ENCODE results near the gene METAP1D.

Gene METAP1D

DNA sequence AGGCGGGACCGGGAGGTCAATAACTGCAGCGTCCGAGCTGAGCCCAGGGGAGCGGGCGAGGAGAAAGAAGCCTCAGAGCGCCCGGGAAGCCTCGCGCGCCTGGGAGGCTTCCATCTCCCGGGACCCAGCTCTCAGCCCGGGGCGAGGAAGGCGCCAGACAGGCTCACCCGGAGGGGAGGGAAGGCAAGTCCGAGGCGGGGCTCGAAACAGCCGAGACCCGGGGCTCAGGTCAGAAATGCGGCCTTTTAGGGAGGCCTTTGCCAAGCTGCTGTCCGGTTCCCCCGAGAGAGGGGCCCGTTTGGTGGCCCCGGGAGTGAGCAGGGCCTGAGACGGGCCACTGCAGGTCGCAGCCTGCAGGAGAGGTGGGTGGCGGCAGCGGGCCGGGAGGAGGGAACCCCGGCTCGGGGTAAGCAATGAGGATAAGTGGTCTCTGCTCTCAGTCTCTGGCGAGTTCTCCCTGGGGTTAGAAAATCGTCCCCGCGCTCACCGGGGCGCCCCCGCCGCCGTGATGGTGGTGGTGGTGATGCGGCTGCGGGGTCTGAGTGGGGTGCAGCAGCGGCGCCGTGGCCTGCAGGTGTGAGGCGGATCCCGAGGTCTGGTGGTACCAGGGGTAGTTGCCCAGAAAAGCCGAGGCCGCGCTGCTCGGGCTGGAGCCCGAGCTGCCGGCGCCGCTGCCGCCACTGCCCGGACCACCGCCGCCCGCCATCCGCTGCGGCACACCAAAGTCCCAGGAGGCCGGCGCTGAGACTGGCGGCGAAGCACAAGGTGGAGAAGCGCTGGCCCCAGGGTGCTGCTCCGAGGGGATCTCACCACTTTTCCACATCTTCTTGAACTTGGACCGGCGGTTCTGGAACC lies 100.6 kb downstream of the METAP1D start:
- Histone ChIP-seq H3K36me3 (no peaks in the 10 kb centered on the region), H3K4me3 (peak overlapping the region; percentile 45), H3K27ac (no peak overlapping the region), H3K9ac (no peak overlapping the region), H3K4me2 (peak overlapping the region; percentile 98), H4K20me1 (peaks cover 96% of the 10 kb centered on the region), H3K9me3 (no peaks in the 10 kb centered on the region), H3K27me3 (peaks cover 100% of the 10 kb centered on the region), H3K4me1 (peaks cover 57% of the 10 kb centered on the region)
- no peak for TF ChIP-seq Cebpa-rat (IDR thresholded peaks at IDR 0.05)

DNA sequence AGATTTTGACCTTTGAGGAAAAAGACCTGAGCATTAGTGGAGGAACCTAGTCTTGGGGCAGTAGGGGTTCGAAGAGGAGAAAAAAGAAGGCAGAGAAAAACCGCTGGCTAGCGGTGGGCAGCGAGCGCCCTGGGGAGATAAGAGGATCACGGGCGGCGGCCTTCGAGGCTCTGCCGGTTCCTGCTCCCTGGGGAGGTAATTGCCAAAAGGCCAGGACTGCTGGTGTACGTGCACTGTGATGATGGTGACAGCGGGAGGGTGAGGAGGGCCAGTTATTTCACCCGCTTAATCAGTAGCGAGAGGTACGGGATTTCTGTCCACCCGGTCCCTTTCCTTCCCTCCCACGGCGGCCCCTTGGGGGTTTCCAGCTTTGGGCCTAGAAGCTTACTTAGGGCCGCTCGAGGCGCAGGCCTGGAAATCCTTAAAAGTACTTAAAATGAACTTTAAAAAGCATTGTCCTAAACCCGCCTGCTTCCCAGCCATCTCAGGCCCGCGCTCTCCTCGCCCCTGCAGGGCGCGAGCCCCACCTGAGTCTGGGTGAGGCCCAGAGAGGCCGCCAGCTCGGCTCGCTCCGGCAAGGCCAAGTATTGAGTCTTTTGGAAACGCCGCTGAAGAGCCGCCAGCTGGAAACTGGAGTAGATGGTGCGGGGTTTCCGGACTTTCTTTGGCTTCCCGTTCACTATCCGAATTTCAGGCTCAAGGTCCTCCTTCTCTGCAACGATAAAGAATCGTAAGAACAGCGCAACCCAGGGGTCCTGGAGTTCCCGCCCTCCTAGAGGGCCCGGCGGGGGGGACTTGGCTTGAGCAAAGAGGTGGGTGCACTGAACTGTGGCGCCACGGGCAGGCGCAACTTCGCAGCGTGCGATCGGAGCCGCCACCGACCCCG lies 101.4 kb downstream of the METAP1D start:
- Histone ChIP-seq H3K4me1 (peaks cover 53% of the 10 kb centered on the region), H3K9me3 (no peaks in the 10 kb centered on the region), H3K4me3 (peak overlapping the region; percentile 67), H3K4me2 (peak overlapping the region; percentile 98), H3K27ac (no peak overlapping the region), H4K20me1 (peaks cover 96% of the 10 kb centered on the region), H3K9ac (no peak overlapping the region), H3K36me3 (no peaks in the 10 kb centered on the region), H3K27me3 (peaks cover 100% of the 10 kb centered on the region)
- no peak for TF ChIP-seq Cebpa-rat (IDR thresholded peaks at IDR 0.05)

DNA sequence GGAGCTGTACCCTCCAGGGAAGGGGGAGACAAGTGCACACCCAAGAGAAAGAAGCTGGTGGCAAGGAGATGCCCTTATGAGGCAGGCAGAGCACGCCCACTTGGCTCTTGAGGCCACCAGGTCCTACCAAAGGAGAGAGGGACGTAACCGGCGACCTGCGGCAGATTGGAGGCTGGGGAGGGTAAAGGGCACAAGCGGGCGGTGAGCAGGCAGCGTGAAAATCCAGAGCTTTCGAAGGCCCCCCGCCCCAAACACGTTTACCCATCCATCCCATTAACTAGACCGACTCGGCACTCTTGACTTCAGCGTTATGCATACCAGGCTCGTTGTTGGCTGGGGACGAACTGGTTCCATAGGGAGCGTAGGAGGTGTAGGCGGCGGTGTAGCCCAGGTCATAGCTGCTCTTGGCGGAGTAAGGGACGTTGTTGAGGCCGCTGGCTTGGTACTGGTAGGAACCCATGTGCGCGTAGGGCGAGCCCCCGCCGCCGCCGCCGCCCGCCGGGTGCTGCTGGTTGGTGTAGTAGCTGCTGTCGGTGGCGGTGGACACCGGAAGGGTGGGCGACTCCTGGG lies 102.2 kb downstream of the METAP1D start:
- H3K36me3 ChIP-seq, result no peaks in the 10 kb centered on the region
- TF ChIP-seq Cebpa-rat (IDR thresholded peaks at IDR 0.05), result no peak
- H3K4me3 ChIP-seq, result peak overlapping the region; percentile 67
- peak overlapping the region; percentile 98 for H3K4me2 ChIP-seq
- peaks cover 100% of the 10 kb centered on the region for H3K27me3 ChIP-seq
- H3K9me3 ChIP-seq, result no peaks in the 10 kb centered on the region
- H4K20me1 ChIP-seq, result peaks cover 96% of the 10 kb centered on the region
- peaks cover 56% of the 10 kb centered on the region for H3K4me1 ChIP-seq
- no peak overlapping the region for H3K9ac ChIP-seq
- H3K27ac ChIP-seq, result no peak overlapping the region

DNA sequence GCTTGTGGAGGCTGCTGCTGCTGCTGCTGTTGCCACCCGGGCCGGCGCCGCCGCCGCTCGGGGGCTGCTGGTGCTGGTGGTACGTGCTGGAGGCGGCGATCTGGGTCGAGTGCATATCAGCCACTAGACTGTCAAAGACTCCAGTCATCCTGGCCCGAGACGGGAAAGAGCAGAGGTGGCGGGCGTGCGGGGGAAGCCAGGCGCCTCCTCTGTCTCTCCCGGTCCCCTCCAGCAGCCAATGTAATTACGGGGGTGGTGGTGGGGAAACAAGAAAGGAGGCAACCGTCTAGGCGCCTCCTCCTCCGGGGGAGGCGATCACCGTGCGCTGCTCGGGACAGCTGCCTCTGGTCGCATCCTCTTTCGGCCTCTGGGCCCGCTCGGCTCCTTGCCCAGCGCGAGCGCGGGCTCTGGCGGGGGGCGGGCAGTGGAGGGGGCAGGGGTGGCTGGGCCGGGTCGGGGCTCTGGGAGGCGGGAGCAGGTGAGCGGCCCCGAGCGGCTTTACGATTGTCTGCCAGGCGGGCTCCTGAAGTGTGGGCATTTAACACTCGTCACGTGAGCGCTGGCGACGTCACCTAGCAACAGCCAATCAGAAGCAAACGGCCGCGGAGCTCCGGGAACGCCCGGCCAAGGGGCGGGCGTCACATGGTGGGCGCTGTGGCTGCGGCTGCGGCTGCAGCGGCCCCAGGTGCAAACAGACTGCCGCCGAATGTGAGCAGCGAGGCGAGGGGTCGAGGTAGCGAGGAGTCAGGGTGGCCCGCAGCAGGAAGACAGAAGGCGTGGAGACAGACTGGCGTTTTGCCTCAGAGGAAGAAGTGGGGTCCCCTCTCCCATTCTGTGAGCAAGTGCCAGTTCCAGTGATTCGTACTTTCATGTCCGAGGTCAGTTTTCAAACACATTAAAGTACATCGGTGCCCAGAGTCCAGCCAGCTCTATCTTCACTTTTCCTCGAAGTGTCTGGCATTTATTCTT lies 102.9 kb downstream of the METAP1D start, which contains the start of gene DLX2:
TSS of gene DLX2 (minus strand) at position 510 of the 969 bp plus-strand sequence. CDS start at position 148, 362 bp downstream.
- Histone ChIP-seq H3K4me1 (peaks cover 53% of the 10 kb centered on the region), H3K9me3 (no peaks in the 10 kb centered on the region), H4K20me1 (peaks cover 96% of the 10 kb centered on the region), H3K27me3 (peaks cover 100% of the 10 kb centered on the region), H3K9ac (no peak within 1 kb of the TSS), H3K4me3 (peak within 1 kb of the TSS; percentile 67), H3K36me3 (no peaks in the 10 kb centered on the region), H3K4me2 (peak within 1 kb of the TSS; percentile 98), H3K27ac (no peak within 1 kb of the TSS)
- TF ChIP-seq Cebpa-rat (IDR thresholded peaks at IDR 0.05), result no peak

DNA sequence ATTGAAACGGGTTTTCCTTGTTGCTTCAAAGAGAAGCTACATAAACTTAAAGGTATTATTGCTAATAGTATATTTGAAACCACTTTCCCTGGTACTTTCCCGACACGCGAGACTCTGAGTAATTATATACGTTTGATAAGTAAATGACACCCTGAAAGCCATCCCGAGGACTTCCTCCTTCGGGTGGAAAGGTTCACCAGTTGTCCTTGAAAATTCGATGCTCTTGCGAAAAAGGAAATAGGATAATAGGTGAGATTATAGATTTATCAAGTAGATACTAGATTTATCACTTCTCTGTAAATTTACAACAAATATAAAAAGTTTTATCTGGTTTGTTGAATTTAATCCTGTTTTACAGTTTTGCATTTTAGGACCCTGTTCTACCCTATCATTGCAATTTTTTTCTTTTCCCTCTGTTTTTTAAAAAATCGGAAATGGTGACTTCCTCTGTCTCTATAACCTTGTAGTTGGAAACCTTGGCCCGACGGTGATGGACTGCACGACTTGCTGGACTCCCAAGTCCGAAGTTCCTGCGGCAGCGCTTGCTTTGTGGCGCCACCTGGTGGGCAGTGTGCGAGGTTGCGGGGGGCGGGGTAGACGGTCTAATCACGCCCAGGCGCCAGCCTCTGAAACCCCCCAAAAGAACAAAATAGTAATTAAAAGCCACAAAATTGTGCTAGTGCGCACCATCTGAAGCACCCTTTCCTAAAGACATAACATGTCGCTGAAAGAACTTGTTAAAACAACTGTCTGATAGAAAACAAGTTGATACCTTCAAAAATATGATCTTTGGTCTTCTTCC lies 103.9 kb downstream of the METAP1D start:
- H3K36me3 ChIP-seq, result no peaks in the 10 kb centered on the region
- H4K20me1 ChIP-seq, result peaks cover 96% of the 10 kb centered on the region
- no peaks in the 10 kb centered on the region for H3K9me3 ChIP-seq
- peak overlapping the region; percentile 67 for H3K4me3 ChIP-seq
- no peak overlapping the region for H3K9ac ChIP-seq
- H3K4me1 ChIP-seq, result peaks cover 51% of the 10 kb centered on the region
- TF ChIP-seq Cebpa-rat (IDR thresholded peaks at IDR 0.05), result no peak
- peaks cover 100% of the 10 kb centered on the region for H3K27me3 ChIP-seq
- H3K27ac ChIP-seq, result no peak overlapping the region
- peak overlapping the region; percentile 98 for H3K4me2 ChIP-seq

DNA sequence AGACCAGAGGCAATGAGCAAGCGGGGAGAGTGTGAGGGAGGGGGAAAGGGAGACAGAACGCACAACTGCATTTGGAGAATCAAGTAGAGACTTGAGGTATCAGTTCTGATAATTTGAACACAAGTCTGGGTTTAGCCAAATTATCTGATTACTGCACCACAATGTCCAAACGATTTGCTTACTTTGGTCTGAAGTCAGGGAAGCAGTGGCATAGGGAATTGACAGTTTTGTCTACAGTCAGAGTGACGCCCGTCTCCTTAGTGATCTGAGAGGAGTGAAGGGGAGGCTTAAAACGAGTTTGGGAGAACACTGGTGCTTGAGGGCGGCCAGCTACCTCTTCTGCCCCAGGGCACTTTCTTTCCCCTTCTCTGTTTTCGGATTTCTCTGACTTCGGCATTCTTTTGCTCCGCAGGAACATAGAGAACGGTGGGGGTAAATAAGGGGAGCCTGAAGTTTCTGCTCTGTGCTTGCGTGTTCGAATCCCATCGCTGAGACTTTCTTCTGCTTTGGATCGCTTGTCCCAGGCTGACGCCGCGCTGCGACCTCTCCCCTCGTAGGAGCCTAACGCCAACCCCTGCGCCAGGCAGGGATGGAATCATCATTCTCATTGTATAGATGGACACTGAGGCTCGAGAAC lies 105.8 kb downstream of the METAP1D start:
- peaks cover 39% of the 10 kb centered on the region for H3K4me1 ChIP-seq
- no peak overlapping the region for H3K27ac ChIP-seq
- no peaks in the 10 kb centered on the region for H3K9me3 ChIP-seq
- H3K9ac ChIP-seq, result no peak overlapping the region
- no peak for TF ChIP-seq Cebpa-rat (IDR thresholded peaks at IDR 0.05)
- H4K20me1 ChIP-seq, result peaks cover 85% of the 10 kb centered on the region
- H3K4me2 ChIP-seq, result no peak overlapping the region
- no peaks in the 10 kb centered on the region for H3K36me3 ChIP-seq
- H3K27me3 ChIP-seq, result peaks cover 100% of the 10 kb centered on the region
- H3K4me3 ChIP-seq, result no peak overlapping the region

DNA sequence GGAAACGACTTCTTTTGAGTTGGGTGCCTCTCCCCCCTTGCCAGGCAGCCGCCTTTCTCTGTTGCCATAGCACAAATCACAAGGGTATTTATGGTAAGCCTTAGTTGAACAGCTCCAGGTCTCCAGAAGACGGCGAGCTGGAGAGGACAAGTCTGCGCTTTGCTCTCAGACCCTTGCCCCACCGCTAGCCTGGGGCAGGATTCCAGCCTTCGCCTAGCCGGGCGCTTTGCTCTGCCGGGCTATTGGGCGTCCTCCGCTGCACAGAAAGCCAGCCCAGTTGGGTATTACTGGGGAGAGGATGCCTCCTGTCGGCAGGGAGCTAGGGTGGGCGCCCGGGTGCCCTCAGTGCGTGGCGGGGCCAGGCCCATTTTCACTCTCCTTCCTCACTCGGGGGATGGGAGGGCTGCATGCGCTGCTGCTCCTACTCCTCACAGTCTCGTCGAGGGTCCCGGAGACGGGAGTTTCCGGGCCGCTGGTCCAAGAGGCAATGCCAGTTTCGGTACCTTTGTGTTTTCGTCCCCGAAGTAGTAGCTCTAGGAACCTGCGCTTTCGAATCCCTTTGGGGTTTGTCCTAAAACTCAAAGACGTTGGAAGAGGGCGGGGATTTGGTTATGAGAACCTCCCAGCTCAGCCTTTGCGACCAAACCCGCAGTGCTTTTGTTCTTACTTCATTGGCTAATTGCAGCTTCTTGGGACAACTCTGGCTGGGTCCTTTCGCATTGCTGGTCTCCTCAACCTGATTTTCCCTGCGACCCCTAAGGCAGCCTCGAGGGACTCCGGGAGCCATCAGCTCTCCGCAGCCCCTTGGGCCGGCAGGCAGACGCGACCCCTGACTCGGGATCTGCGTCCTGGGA lies 106.6 kb downstream of the METAP1D start:
- no peaks in the 10 kb centered on the region for H3K9me3 ChIP-seq
- H4K20me1 ChIP-seq, result peaks cover 77% of the 10 kb centered on the region
- peak overlapping the region; percentile 59 for H3K4me2 ChIP-seq
- peak overlapping the region; percentile 44 for H3K4me3 ChIP-seq
- TF ChIP-seq Cebpa-rat (IDR thresholded peaks at IDR 0.05), result no peak
- peaks cover 32% of the 10 kb centered on the region for H3K4me1 ChIP-seq
- H3K27me3 ChIP-seq, result peaks cover 94% of the 10 kb centered on the region
- no peaks in the 10 kb centered on the region for H3K36me3 ChIP-seq
- no peak overlapping the region for H3K9ac ChIP-seq
- H3K27ac ChIP-seq, result no peak overlapping the region
